Panc1 (cell line): Measurements from ENCODE around the gene GEMIN7.

ENCODE experiments used
- CTCF ChIP-seq: fragments of 450-650 bp; IDR thresholded peaks from 2 replicates; pipeline ENCODE4 v1.5.1; 2017; ENCODE audit warnings: mild to moderate bottlenecking
- POLR2AphosphoS5 ChIP-seq: IDR thresholded peaks from 2 replicates; pipeline ENCODE4 v1.6.1; 2012; ENCODE audit warnings: mild to moderate bottlenecking, low read depth, low read length, moderate library complexity
- SIN3A ChIP-seq: IDR thresholded peaks from 2 replicates; pipeline ENCODE4 v1.6.1; 2012; ENCODE audit warnings: low read depth, mild to moderate bottlenecking, low read length, moderate library complexity, borderline replicate concordance; ENCODE audit not compliant: insufficient read depth
- TCF7L2 ChIP-seq: IDR thresholded peaks from 2 replicates; pipeline ENCODE4 v1.6.1; 2011; ENCODE audit warnings: mild to moderate bottlenecking, low read depth, low read length, inconsistent platforms

- no peak for TF ChIP-seq CTCF
- TF ChIP-seq SIN3A = no peak
- no peak for TF ChIP-seq POLR2AphosphoS5
- TF ChIP-seq TCF7L2 = no peak
Observed at GRCh38 chr19:45140144-45140503, 61.1 kb downstream of the GEMIN7 start.
